HepG2 (cell line): ENCODE data around the gene CCR3. TPM values are rescaled to one million over a fixed set of nuclear protein-coding genes. Genes with fewer than 3 reads are reported as not detected.
A peak's percentile ranks its signal among the peaks of the same experiment; 100 is the strongest.

ENCODE experiments used
- ATAC-seq: fragments of 200-7000 bp; cut with Tn5 transposase; 3 replicates; pipeline ENCODE4 v1.9.1; 2020; ENCODE audit warnings: mild to moderate bottlenecking, moderate library complexity
- BruUV-seq: library from RNA; stranded (reverse); fragments of 400-500 nt; replicated peaks from 2 replicates; lab custom pipeline; 2021; lab: Mats Ljungman, UMichigan
- CTCF ChIA-PET: fragments of 300-600 bp; formaldehyde crosslinking; extraction: SDS; loops from one replicate; lab custom pipeline; 2021; ENCODE audit warnings: low total read pairs, inconsistent platforms, low intra/inter-chr PET ratio; lab: Yijun Ruan, JAX
- POLR2A ChIA-PET: fragments of 350-600 bp; sonication (Branson Sonifier 250); formaldehyde crosslinking; loops from one replicate; lab custom pipeline; 2020; ENCODE audit warnings: antibody characterized with exemption, inconsistent platforms; lab: Yijun Ruan, JAX
- DNase-seq: peaks from one replicate; pipeline ENCODE4 v3.0.0-alpha.2; 2015; ENCODE audit warnings: low spot score
- FAIRE-seq: peaks from 3 replicates; lab custom pipeline; 2011; peaks lifted over from hg19 to GRCh38; lab: Jason Lieb, UNC
- H2AFZ ChIP-seq: one replicate; pipeline ENCODE4 v1.6.1; 2011; ENCODE audit warnings: low read length, inconsistent platforms
- H3K27ac ChIP-seq: fragments of 300-600 bp; 3 replicates; pipeline ENCODE4 v1.8.0; 2011; ENCODE audit warnings: mixed run types, mild to moderate bottlenecking, mixed read lengths, low read length, inconsistent platforms; ENCODE audit not compliant: insufficient read depth; ENCODE audit errors: extremely low read length
- H3K27me3 ChIP-seq, 2 experiments: fragments of 200-600 bp in 1 of 2; 2 replicates in 1 of 2; 3 replicates in 1 of 2; pipeline versions ENCODE4 v1.6.0 to v1.8.0; 2011; ENCODE audit warnings: low read length in 2 of 2, mild to moderate bottlenecking in 2 of 2, moderate library complexity in 2 of 2, inconsistent platforms in 1 of 2; ENCODE audit not compliant: insufficient read depth in 2 of 2, control insufficient read depth in 1 of 2
- H3K36me3 ChIP-seq, 2 experiments: fragments of 200-600 bp in 1 of 2; replicated peaks in 1 of 2; 2 replicates in 1 of 2; 3 replicates in 1 of 2; pipeline versions ENCODE4 v1.5.1 to v1.8.0; 2011; ENCODE audit warnings: low read length in 2 of 2, inconsistent platforms in 1 of 2; ENCODE audit not compliant: insufficient read depth in 2 of 2, control insufficient read depth in 1 of 2
- H3K4me1 ChIP-seq: 2 replicates; pipeline ENCODE4 v1.5.1; 2012; ENCODE audit warnings: low read length, inconsistent platforms; ENCODE audit not compliant: insufficient read depth
- H3K4me2 ChIP-seq: 2 replicates; pipeline ENCODE4 v1.6.0; 2011; ENCODE audit warnings: low read depth, low read length, inconsistent platforms
- H3K4me3 ChIP-seq, 3 experiments: fragments of 200-600 bp in 1 of 3; sonication (generic), shearing (Covaris generic) in 1 of 3; replicated peaks in 1 of 3; 2 replicates each; pipeline ENCODE4 v1.5.1; 2011 to 2016; ENCODE audit warnings: low read length in 3 of 3, inconsistent platforms in 2 of 3, low read depth in 2 of 3, mild to moderate bottlenecking in 2 of 3, control low read depth in 1 of 3, mixed read lengths in 1 of 3; ENCODE audit not compliant: insufficient read depth in 1 of 3
- H3K79me2 ChIP-seq: one replicate; pipeline ENCODE4 v1.6.1; 2011; ENCODE audit warnings: low read length, inconsistent platforms; ENCODE audit not compliant: insufficient read depth
- H3K9ac ChIP-seq: 2 replicates; pipeline ENCODE4 v1.6.0; 2011; ENCODE audit warnings: mild to moderate bottlenecking, low read depth, low read length, inconsistent platforms; ENCODE audit not compliant: insufficient read depth
- H3K9me3 ChIP-seq: 2 replicates; pipeline ENCODE4 v1.5.1; 2012; ENCODE audit warnings: mild to moderate bottlenecking, low read length
- H4K20me1 ChIP-seq: 2 replicates; pipeline ENCODE4 v1.6.0; 2011; ENCODE audit warnings: inconsistent platforms, mild to moderate bottlenecking, low read length, moderate library complexity; ENCODE audit not compliant: insufficient read depth
- ZNF501 ChIP-seq: sonication (generic); formaldehyde crosslinking; IDR thresholded peaks from 2 replicates; pipeline ENCODE4 v1.5.1; 2020; ENCODE audit warnings: mild to moderate bottlenecking, moderate library complexity, missing genetic modification reagents
- WGBS: methylation state at CpG from one replicate; pipeline ENCODE4 v1.1.6; 2017; ENCODE audit warnings: low lambda C conversion rate; 5-methylcytosine and 5-hydroxymethylcytosine counted together
- in situ Hi-C: cut with HindIII; loops from 2 replicates; pipeline ENCODE4 v1.10.0; 2017; ENCODE audit warnings: low pct_unique_long_range_greater_than_20kb; ENCODE audit not compliant: extremely low pct_ligation_motif_present
- intact Hi-C: fragments of 100-400 bp; cut with micrococcal nuclease; formaldehyde crosslinking; loops from one replicate; pipeline ENCODE4 v1.10.0; 2022; ENCODE audit not compliant: unreplicated experiment
- polyA plus RNA-seq, 8 experiments: library from polyadenylated mRNA; depleted of rRNA in 3 of 8; stranded (reverse) in 7 of 8; unstranded in 1 of 8; fragments of >200 nt; fragmentation: Illumina TruSeq in 4 of 8; extraction: Trizol in 4 of 8; gene quantifications; 2 replicates each; pipeline versions ENCODE4 v1.2.1 to v1.2.3, GENCODE V29; 2011 to 2016; ENCODE audit warnings: low read depth in 4 of 8, missing spikeins in 1 of 8, mixed read lengths in 1 of 8; ENCODE audit not compliant: insufficient read depth in 1 of 8
- total RNA-seq, 5 experiments: library from RNA; depleted of rRNA; stranded (reverse); fragments of >200 nt; fragmentation: Illumina TruSeq; extraction: Trizol; gene quantifications; 2 replicates each; pipeline ENCODE4 v1.2.3, GENCODE V29; 2016; ENCODE audit warnings: low read depth in 1 of 5
- TF ChIP-seq, protein P1 (sequence below): IDR thresholded peaks from 2 replicates; pipeline ENCODE4 v1.6.1; 2018; ENCODE audit warnings: missing genetic modification reagents
- TF ChIP-seq, protein P2 (sequence below): sonication (generic); formaldehyde crosslinking; IDR thresholded peaks from 2 replicates; pipeline ENCODE4 v1.5.0; 2020; ENCODE audit warnings: mild to moderate bottlenecking, missing genetic modification reagents, moderate library complexity
- TF ChIP-seq, protein P3 (sequence below), 2 experiments: sonication (generic) in 1 of 2; formaldehyde crosslinking in 1 of 2; IDR thresholded peaks; 2 replicates each; pipeline versions ENCODE4 v1.4.0 to v1.6.1; 2016 to 2020; ENCODE audit warnings: borderline replicate concordance in 1 of 2, low read depth in 1 of 2, mild to moderate bottlenecking in 1 of 2, missing genetic modification reagents in 1 of 2
- TF ChIP-seq, protein P4 (sequence below): sonication (generic); formaldehyde crosslinking; IDR thresholded peaks from 2 replicates; pipeline ENCODE4 v1.8.0; 2022; ENCODE audit warnings: mild to moderate bottlenecking, missing genetic modification reagents

CCR3 gene
- total and polyA plus RNA-seq, 2 of the 13 experiments (the other 11 are each of a cell fraction or from before 2014, with no cell fraction given), result not detected

DNA sequence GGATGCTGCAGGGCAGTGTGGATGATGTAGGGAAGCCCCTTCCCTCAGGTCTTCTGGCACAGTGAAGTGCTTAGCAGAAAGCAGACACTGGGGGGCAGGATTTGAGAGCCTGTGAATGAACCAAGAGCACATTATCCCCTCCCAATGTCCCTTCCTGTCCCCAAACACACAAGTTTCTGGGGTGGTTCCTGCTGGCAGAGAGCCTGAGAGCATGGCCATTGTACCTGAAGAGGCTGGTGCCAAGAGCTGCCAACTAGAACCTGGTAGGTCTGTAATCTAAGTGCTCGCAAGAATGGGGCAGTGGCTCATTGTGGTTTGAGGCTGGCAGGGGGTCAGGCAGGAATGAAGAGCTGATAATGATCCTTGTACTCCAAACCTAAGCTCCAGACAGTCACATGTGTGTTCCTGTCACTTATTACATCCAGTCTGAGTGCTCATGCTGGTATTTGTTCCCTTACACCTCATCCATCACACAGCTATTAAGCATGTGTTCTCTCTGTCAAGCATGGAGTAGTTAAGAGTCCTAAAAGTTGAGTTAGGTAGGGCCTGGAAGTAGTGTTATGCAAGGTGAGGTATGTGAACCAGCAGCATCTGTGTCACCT is 27.4 kb upstream of the CCR3 start:
- FAIRE-seq, result no peak
- Histone ChIP-seq H3K27me3 (no peaks in the 10 kb centered on the region), H3K4me3 (no peak overlapping the region), H2AFZ (no peak overlapping the region), H3K4me1 (no peaks in the 10 kb centered on the region), H3K27ac (no peak overlapping the region), H3K4me2 (no peak overlapping the region), H4K20me1 (no peaks in the 10 kb centered on the region)
- ChIA-PET POLR2A (no interaction called here), CTCF (no interaction called here)
- ATAC-seq, result peak; percentile 54
- DNase-seq, result no peak
- 40% methylated on average over 1 of the region's 1 CpG for WGBS
- intact Hi-C loops (no loop called here), in situ Hi-C loops (no loop called here)
- TF ChIP-seq, protein P1, sequence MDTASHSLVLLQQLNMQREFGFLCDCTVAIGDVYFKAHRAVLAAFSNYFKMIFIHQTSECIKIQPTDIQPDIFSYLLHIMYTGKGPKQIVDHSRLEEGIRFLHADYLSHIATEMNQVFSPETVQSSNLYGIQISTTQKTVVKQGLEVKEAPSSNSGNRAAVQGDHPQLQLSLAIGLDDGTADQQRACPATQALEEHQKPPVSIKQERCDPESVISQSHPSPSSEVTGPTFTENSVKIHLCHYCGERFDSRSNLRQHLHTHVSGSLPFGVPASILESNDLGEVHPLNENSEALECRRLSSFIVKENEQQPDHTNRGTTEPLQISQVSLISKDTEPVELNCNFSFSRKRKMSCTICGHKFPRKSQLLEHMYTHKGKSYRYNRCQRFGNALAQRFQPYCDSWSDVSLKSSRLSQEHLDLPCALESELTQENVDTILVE (CRISPR knock-in tag), result no peak
- TF ChIP-seq, protein P2, sequence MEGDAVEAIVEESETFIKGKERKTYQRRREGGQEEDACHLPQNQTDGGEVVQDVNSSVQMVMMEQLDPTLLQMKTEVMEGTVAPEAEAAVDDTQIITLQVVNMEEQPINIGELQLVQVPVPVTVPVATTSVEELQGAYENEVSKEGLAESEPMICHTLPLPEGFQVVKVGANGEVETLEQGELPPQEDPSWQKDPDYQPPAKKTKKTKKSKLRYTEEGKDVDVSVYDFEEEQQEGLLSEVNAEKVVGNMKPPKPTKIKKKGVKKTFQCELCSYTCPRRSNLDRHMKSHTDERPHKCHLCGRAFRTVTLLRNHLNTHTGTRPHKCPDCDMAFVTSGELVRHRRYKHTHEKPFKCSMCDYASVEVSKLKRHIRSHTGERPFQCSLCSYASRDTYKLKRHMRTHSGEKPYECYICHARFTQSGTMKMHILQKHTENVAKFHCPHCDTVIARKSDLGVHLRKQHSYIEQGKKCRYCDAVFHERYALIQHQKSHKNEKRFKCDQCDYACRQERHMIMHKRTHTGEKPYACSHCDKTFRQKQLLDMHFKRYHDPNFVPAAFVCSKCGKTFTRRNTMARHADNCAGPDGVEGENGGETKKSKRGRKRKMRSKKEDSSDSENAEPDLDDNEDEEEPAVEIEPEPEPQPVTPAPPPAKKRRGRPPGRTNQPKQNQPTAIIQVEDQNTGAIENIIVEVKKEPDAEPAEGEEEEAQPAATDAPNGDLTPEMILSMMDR (CRISPR knock-in tag), result 0 out of 2 replicates have a peak, but pooled peaks have one; percentile 17
- TF ChIP-seq ZNF501 (CRISPR knock-in tag), result no peak
- TF ChIP-seq, all 625 proteins: peak for 1
- no peaks in the 10 kb centered on the region for H3K36me3 ChIP-seq
- no peak overlapping the region for H3K9ac ChIP-seq
- BruUV-seq, result no TSS peak
- H3K9me3 ChIP-seq, result no peaks in the 10 kb centered on the region
- no peaks in the 10 kb centered on the region for H3K79me2 ChIP-seq

DNA sequence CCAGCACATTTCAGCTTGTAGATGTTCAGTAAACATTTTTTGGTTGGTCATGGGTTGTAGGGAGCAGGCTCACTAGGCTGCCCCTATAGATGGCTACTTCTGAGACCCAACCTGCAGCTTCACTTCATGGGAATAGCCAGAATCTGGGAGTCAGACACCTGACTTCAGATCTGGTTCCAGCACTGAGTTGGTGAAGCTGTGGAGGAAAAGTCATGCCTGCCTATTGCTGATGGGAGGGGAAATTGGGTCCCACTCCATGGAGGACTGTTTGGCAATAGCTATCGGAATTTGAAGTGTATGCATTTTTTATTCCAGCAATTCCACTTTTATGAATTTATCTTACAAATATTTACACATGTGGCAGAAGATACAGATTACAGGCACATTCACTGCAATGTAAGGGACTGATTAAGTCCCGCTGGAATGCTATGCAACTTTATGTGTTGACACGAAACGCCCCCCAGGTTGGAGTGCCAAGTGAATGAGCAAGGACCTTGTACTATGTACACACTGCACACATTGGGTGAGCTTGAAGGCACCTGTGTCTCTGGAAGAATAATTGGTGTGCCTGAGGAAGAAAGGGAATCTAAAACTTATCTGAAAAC is 26.3 kb upstream of the CCR3 start:
- DNase-seq (peak; percentile 35), ATAC-seq (no peak), FAIRE-seq (no peak)
- ChIA-PET CTCF (no interaction called here), POLR2A (no interaction called here)
- no peak overlapping the region for H3K9ac ChIP-seq
- no peak overlapping the region for H3K4me3 ChIP-seq
- no peaks in the 10 kb centered on the region for H3K27me3 ChIP-seq
- no peaks in the 10 kb centered on the region for H3K36me3 ChIP-seq
- intact Hi-C loops, result no loop called here
- no peak overlapping the region for H3K27ac ChIP-seq
- BruUV-seq, result no TSS peak
- no peak overlapping the region for H3K4me2 ChIP-seq
- in situ Hi-C loops, result no loop called here
- no peaks in the 10 kb centered on the region for H3K4me1 ChIP-seq
- no peaks in the 10 kb centered on the region for H4K20me1 ChIP-seq
- H3K79me2 ChIP-seq, result no peaks in the 10 kb centered on the region
- no peaks in the 10 kb centered on the region for H3K9me3 ChIP-seq
- WGBS, result 4% methylated on average over 4 of the region's 4 CpGs
- no peak overlapping the region for H2AFZ ChIP-seq
- TF ChIP-seq, protein P3, sequence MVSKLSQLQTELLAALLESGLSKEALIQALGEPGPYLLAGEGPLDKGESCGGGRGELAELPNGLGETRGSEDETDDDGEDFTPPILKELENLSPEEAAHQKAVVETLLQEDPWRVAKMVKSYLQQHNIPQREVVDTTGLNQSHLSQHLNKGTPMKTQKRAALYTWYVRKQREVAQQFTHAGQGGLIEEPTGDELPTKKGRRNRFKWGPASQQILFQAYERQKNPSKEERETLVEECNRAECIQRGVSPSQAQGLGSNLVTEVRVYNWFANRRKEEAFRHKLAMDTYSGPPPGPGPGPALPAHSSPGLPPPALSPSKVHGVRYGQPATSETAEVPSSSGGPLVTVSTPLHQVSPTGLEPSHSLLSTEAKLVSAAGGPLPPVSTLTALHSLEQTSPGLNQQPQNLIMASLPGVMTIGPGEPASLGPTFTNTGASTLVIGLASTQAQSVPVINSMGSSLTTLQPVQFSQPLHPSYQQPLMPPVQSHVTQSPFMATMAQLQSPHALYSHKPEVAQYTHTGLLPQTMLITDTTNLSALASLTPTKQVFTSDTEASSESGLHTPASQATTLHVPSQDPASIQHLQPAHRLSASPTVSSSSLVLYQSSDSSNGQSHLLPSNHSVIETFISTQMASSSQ (IDR thresholded peaks at IDR 0.05; ENCODE audit: low read depth), result no peak
- TF ChIP-seq, protein P3 (CRISPR knock-in tag; IDR thresholded peaks at IDR 0.05; ENCODE audit: borderline replicate concordance), result no peak
- TF ChIP-seq, protein P4, sequence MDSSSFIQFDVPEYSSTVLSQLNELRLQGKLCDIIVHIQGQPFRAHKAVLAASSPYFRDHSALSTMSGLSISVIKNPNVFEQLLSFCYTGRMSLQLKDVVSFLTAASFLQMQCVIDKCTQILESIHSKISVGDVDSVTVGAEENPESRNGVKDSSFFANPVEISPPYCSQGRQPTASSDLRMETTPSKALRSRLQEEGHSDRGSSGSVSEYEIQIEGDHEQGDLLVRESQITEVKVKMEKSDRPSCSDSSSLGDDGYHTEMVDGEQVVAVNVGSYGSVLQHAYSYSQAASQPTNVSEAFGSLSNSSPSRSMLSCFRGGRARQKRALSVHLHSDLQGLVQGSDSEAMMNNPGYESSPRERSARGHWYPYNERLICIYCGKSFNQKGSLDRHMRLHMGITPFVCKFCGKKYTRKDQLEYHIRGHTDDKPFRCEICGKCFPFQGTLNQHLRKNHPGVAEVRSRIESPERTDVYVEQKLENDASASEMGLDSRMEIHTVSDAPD, result no peak
